GM12872 (cell line): ENCODE measurements around the gene P2RY11.

Experiments
- CTCF ChIP-seq: IDR thresholded peaks from 3 replicates; pipeline ENCODE4 v1.5.1; 2011; ENCODE audit warnings: low read depth, mild to moderate bottlenecking, low read length, moderate library complexity; ENCODE audit not compliant: insufficient read depth

Gene P2RY11

GRCh38 chr19:10106100-10106936 lies 5.2 kb upstream of the P2RY11 start, which contains the start of gene PPAN:
Gene PPAN, plus strand, starts transcription at chr19:10106362. Its CDS starts 33 bp downstream, at chr19:10106395.
- TF ChIP-seq CTCF: no peak

- TF ChIP-seq CTCF: no peak
Measured at GRCh38 chr19:10107254-10107653, 4.2 kb upstream of the P2RY11 start.

- no peak for TF ChIP-seq CTCF
Measured at GRCh38 chr19:10107817-10108367, 3.6 kb upstream of the P2RY11 start.

- no peak for TF ChIP-seq CTCF
Measured at GRCh38 chr19:10109528-10109927, 2.0 kb upstream of the P2RY11 start.

GRCh38 chr19:10110076-10110971 lies 1.2 kb upstream of the P2RY11 start:
- no peak for TF ChIP-seq CTCF

GRCh38 chr19:10110972-10111317 lies 548 bp upstream of the P2RY11 start:
- TF ChIP-seq CTCF: no peak
